Kidney (tissue), 14 donors: Measurements from ENCODE around the gene CDKL4. TPM values are rescaled to one million over a fixed set of nuclear protein-coding genes. Genes with fewer than 3 reads are reported as not detected.

Experiments used
- DNase-seq, 5 donors: peaks; one replicate each; pipeline ENCODE4 v3.0.0-alpha.2; 2013 to 2020
- FAIRE-seq: peaks from 2 replicates; lab custom pipeline; 2012; peaks lifted over from hg19 to GRCh38; lab: Jason Lieb, UNC
- H3K27ac ChIP-seq, 2 donors: one replicate each; pipeline ENCODE4 v1.7.0; 2013; ENCODE audit warnings: low read depth in 2 of 2, low read length in 2 of 2, inconsistent platforms in 1 of 2
- H3K27me3 ChIP-seq: one replicate; pipeline ENCODE4 v1.7.1; 2013; ENCODE audit warnings: low read length, inconsistent platforms; ENCODE audit not compliant: control insufficient read depth, insufficient read depth
- H3K36me3 ChIP-seq, 3 donors: one replicate each; pipeline versions ENCODE4 v1.7.0 to v1.7.1; 2013; ENCODE audit warnings: low read length in 3 of 3, control low read depth in 1 of 3, inconsistent platforms in 1 of 3; ENCODE audit not compliant: insufficient read depth in 3 of 3, control insufficient read depth in 2 of 3
- H3K4me1 ChIP-seq, 3 donors: one replicate each; pipeline versions ENCODE4 v1.7.0 to v1.7.1; 2013; ENCODE audit warnings: low read length in 3 of 3, inconsistent platforms in 1 of 3, low read depth in 1 of 3; ENCODE audit not compliant: control insufficient read depth in 2 of 3, insufficient read depth in 2 of 3
- H3K4me3 ChIP-seq, 3 donors: one replicate each; pipeline versions ENCODE4 v1.7.0 to v1.8.1; 2013; ENCODE audit warnings: low read length in 3 of 3, control low read depth in 1 of 3, inconsistent platforms in 1 of 3
- H3K9ac ChIP-seq, 3 donors: one replicate each; pipeline versions ENCODE4 v1.7.0 to v1.7.1; 2013; ENCODE audit warnings: low read length in 3 of 3, control low read depth in 1 of 3, inconsistent platforms in 1 of 3
- H3K9me3 ChIP-seq, 3 donors: one replicate each; pipeline versions ENCODE4 v1.7.0 to v1.7.1; 2013; ENCODE audit warnings: low read length in 3 of 3, control low read depth in 1 of 3, inconsistent platforms in 1 of 3; ENCODE audit not compliant: control insufficient read depth in 2 of 3, insufficient read depth in 1 of 3
- intact Hi-C: fragments of 100-400 bp; cut with DNase I; formaldehyde crosslinking; loops from one replicate; pipeline ENCODE4 v1.11.1; 2022
- polyA plus RNA-seq: library from polyadenylated mRNA; stranded (reverse); fragments of 350-450 nt; fragmentation: Illumina TruSeq; extraction: RNeasy Lipid Tissue Mini Kit (QIAGEN cat#74804); gene quantifications from one replicate; pipeline ENCODE4 v1.2.3, GENCODE V29; 2014; ENCODE audit warnings: low read depth, low replicate concordance; ENCODE audit not compliant: insufficient read depth
- total RNA-seq: library from RNA; stranded (reverse); fragmentation: NEBNext Ultra II Directional; extraction: Animal tissue kit (Norgen Biotek cat#: 25700); gene quantifications from one replicate; pipeline ENCODE4 v1.2.1, GENCODE V29; 2021
- TF ChIP-seq, protein P1 (sequence below): IDR thresholded peaks from 3 replicates; pipeline ENCODE4 v1.5.1; 2012; ENCODE audit warnings: mild to moderate bottlenecking, moderate library complexity, borderline replicate concordance; ENCODE audit not compliant: insufficient read depth; ENCODE audit errors: extremely low read depth
- donor health status: control.
- donor health status: control.
- donor health status: control.
- donor health status: control.
- donor health status: control.
- donor health status: DM: yes; HTN: yes; CAD: no.
- donor health status: Normal renal cell carcinoma (clear cell type).

Gene CDKL4
- total and polyA plus RNA-seq, 2 donors from 2014 or later = 1.2 TPM; not detected in 1

DNA sequence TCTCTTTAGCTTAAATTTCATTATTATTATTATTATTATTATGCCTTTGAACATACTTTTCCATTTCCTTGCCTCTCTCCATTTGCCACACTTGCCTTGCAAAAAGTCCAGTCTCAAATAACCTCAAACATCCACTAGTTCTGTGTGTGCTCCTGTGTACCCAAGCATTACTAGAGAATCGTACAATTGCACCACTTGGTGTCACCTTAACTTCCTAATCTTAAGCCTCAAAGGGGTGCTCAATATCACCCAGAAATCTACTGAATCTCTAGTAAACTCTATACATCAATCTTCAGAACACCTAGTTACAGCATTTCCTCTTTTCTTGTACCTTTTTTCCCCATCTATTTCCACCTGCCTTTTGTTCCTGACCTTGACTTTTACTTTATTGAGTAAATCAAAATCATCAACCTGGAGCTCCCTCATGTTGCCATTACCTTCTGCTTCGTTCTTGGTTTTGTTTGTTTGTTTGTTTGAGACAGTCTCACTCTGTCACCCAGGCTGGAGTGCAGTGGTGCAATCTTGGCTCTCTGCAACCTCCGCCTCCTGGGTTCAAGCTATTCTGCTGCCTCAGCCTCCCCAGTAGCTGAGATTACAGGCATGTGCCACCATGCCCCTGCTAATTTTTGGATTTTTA lies 110.4 kb downstream of the CDKL4 start:
- DNase-seq (no peak), FAIRE-seq (no peak)
- intact Hi-C loops = no loop called here
- Histone ChIP-seq H3K27ac (no peak overlapping the region), H3K4me1 (no peaks in the 10 kb centered on the region), H3K36me3 (no peaks in the 10 kb centered on the region), H3K9me3 (no peaks in the 10 kb centered on the region), H3K4me3 (no peak overlapping the region), H3K9ac (no peak overlapping the region), H3K27me3 (no peaks in the 10 kb centered on the region)
- TF ChIP-seq, protein P1, sequence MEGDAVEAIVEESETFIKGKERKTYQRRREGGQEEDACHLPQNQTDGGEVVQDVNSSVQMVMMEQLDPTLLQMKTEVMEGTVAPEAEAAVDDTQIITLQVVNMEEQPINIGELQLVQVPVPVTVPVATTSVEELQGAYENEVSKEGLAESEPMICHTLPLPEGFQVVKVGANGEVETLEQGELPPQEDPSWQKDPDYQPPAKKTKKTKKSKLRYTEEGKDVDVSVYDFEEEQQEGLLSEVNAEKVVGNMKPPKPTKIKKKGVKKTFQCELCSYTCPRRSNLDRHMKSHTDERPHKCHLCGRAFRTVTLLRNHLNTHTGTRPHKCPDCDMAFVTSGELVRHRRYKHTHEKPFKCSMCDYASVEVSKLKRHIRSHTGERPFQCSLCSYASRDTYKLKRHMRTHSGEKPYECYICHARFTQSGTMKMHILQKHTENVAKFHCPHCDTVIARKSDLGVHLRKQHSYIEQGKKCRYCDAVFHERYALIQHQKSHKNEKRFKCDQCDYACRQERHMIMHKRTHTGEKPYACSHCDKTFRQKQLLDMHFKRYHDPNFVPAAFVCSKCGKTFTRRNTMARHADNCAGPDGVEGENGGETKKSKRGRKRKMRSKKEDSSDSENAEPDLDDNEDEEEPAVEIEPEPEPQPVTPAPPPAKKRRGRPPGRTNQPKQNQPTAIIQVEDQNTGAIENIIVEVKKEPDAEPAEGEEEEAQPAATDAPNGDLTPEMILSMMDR = no peak

DNA sequence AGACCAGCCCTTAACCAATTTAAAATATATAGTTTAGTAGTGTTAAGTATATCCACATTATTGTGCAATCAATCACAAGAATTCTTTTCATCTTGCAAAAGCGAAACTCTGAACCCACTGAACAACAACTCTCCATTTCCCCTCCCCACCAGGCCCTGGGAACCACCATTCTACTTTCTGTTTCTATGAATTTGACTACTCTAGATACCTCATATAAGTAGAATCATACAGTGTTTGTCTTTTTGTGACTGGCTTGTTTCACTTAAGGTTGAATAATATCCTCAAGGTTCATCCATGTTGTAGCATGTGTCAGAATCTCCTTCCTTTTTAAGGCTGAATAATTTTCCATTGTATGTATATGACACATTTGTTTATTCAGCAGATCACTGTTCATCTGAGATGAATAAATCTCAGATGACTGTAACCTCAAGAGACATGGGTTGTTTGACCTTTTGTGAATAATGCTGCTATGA lies 114.8 kb downstream of the CDKL4 start:
- Histone ChIP-seq H3K4me3 (no peak overlapping the region), H3K36me3 (no peaks in the 10 kb centered on the region), H3K4me1 (peaks cover 0 to 4% (median 4%) of the 10 kb centered on the region in 3 donors), H3K27me3 (no peaks in the 10 kb centered on the region), H3K27ac (no peak overlapping the region), H3K9ac (no peak overlapping the region), H3K9me3 (no peaks in the 10 kb centered on the region)
- DNase-seq = no peak
- TF ChIP-seq, protein P1 = no peak
- FAIRE-seq = no peak
- intact Hi-C loops = no loop called here

DNA sequence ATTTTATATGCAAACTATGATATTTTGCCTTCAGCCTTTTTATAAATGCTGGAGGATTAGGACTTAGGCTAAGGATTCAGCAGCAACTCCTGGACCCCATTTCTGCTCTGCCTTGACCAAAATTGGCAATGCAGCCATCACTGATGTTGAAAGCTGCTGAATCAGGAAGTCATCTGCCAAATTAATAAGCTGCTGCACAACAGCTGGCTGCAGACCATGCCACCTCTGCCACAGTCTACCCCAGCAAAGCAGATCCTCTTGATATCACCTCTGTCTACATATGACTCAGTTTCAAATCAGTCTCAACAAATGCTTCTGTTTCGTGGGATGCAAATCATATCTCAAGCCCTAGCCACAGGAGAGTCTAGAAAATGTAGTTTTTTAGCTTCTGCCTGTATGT lies 115.8 kb downstream of the CDKL4 start:
- Histone ChIP-seq H3K4me1 (peaks cover 0 to 9% (median 8%) of the 10 kb centered on the region in 3 donors), H3K9ac (no peak overlapping the region), H3K27ac (no peak overlapping the region), H3K36me3 (no peaks in the 10 kb centered on the region), H3K27me3 (no peaks in the 10 kb centered on the region), H3K9me3 (no peaks in the 10 kb centered on the region), H3K4me3 (no peak overlapping the region)
- TF ChIP-seq, protein P1 = no peak
- intact Hi-C loops = no loop called here
- FAIRE-seq = no peak
- no peak for DNase-seq

Other genes with a start within 250 kb of the CDKL4 start
- 33.4 TPM for gene SOS1, start 122.9 kb downstream of the CDKL4 start, total RNA-seq
- gene SOS1, start 122.9 kb downstream of the CDKL4 start, polyA plus RNA-seq = 5.5 TPM
- 39.5 TPM for gene MAP4K3, start 193.3 kb upstream of the CDKL4 start, total RNA-seq
- 14.9 TPM for gene MAP4K3, start 193.3 kb upstream of the CDKL4 start, polyA plus RNA-seq